HK-2 (cell line): Measurements from ENCODE around the gene ALG12.

Source experiments
- DNase-seq: peaks from one replicate; pipeline ENCODE4 v3.0.0-alpha.2; 2018; ENCODE audit not compliant: unreplicated experiment

Gene ALG12

GRCh38 chr22:49929994-49930575, 11.8 kb upstream of the ALG12 start:
- no peak for DNase-seq

- no peak for DNase-seq
Observed at GRCh38 chr22:49929211-49929979, 11.2 kb upstream of the ALG12 start.

DNA sequence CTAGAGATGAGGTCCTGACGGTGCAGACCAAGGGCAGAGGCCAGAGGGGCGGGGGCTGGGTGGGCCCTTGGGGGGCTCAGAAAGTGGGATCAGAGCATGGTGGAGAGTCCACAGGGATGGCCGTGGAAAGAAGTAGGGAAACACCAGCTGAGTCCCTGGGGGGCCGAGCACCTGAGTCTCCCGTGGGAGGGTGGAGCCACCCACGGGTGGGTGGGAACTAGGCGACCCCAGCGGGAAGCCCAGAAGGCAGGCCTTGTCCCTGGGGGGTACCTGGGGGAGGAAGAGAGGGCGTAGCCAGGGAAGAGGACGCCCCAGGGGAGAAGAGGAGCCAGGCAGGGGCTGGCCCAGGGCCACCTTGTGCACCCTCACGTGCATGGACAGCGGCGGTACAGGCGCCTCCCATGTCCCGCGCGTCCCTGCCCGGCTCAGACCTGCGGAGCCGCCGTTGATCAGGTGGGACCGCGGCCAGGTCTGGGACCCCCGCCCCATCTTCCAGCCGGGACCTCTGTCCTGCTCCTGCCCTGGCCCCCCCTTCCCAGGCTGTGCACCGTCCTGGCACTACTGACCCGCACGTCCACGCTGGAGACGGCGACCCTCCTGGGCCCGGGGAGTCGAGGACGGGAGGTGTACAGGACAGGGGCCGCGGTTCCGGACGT, 10.4 kb upstream of the ALG12 start:
- no peak for DNase-seq

DNA sequence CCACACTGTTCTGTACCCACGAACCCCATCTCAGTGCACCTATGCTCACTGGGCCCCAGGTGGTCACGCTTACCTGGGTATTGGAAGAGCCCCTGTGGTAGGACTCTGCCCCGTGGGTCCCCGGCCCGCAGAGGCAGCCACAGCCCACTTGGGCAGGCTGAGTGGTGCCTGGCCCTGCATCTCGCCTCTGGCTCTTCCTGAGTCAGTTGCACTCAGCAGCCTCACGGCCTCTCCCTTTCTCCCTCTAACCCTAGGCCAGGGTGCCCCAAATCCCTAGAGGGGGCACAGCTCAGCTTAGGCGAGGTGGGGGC, 9.9 kb upstream of the ALG12 start:
- DNase-seq, result no peak

DNA sequence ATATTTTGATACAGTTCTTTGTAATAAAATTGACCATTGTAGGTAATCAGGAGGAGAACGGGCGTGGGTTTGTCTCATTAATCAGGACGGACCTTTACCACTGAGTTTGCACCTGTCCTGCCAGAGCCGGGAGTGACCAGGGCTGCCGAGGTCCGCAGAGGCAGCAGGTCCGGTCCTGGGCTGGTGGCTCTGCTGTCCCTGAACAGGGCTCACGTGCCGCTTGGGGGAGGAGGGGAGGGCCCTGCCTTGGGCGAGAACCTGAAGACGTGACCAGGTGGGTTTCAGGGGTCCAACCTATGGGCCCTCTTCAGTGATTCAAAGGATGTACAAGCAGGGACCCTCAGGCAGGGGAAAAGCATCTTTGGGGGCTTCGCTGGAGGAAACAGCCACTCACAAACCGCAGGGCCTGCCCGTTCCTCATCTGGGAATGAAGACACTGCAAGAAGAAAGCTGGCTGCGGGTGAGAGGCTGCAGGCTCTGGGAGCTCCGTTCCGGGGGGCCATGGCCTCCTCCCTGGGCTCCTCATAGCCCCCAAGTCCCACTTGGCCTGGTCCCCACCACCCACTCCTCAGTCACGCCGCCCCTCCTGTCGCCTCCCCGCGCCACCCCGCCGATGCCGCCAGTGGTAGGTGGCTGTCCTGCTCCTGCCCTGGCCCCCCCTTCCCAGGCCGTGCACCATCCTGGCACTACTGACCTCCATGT, 9.4 kb upstream of the ALG12 start:
- DNase-seq, result no peak

GRCh38 chr22:49926916-49927315, 8.7 kb upstream of the ALG12 start:
- no peak for DNase-seq

DNA sequence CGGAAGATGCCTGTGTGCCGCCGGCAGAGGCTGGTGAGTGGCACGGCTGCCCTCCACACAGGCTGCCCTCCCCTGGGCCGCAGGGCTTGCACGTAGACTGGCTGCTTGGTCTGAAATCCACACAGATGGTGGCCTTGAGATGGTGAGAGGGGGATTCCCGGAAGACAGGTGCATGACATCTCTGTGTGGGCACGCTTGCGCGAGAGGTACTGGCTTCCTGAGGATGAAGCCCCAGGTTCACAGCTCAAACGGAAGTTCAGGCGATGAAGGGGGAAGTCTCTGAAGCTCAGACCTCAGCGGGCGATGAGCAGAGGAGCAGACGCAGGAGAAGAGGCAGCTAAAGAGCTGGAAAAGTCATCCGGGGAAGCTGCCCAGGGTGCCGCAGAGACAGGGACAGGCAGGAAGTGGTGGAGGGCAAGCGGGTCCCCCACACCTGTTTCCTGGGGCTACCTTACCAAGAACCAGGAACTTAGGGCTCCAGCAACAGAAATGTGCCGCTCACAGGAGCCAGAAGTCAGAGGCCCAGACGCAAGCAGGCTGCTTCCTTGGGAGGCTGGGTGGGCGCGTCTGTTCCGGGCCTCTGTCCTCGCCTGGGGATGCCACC, 7.4 kb upstream of the ALG12 start:
- DNase-seq, result no peak

DNA sequence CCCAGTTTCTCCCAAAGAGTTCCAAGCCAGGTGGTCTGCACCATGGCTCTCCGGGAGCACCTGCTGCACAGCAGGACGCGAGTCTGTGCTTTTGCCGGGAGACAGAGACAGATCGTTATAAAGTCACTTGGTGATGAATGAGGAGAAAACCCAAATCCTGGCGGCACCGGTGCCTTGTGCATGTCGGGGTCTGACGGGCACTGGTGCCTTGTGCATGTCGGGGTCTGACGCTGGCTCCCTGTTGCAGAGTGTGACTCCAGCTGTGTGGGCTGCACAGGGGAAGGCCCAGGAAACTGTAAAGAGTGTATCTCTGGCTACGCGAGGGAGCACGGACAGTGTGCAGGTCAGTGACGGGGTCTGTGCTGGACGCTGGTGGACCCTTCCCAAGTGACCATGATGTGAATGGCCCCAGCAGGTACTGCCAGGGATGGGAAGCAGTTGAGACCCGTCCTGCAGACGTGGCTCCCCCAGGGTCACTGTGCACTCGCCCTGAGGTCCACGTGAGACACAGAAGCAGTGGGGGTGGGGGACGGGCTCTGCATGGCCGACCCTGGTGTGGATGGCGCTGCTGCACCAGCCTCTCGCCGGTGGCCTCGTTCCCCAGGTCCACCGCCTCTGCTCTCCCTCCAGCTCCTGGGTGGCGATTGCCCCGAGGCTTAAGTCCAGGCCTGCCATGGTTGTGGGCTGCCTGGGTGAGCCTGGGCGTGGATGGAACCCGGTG, 6.0 kb upstream of the ALG12 start:
- DNase-seq, result no peak

GRCh38 chr22:49923445-49923844, 5.2 kb upstream of the ALG12 start:
- no peak for DNase-seq

DNA sequence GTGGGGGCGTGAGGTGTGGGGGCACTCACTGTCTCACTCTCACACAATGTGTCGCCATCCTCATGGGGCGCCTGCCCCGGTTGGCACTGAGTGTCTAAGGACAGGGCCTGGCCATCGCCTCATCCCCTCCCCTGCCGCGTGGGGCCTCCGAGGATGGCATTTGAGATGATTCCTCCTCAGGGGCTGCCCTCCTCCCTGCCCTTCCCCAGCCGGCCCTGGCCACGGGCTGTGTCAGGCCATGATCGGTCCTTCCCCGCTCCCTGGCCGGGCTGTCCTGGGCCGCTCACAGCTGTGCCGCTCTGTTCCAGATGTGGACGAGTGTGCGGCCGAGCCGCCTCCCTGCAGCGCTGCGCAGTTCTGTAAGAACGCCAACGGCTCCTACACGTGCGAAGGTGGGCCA, 4.7 kb upstream of the ALG12 start:
- DNase-seq, result no peak

DNA sequence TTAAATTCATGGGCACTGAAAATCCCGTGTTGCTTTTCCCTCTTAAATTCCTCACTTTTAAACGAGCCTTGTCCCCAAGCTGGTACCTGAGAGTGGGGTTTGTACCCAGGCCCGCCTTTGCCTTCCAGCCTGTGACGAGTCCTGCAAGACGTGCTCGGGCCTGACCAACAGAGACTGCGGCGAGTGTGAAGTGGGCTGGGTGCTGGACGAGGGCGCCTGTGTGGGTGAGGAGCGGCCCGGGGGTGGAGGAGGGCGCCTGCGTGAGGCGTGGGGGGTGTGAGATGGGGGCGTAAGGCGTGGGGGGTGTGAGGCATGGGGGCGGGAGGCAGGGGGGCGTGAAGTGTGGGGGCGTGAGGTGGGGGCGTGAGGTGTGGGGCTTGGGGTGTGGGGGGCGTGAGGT, 4.2 kb upstream of the ALG12 start:
- no peak for DNase-seq

- no peak for DNase-seq
Observed at GRCh38 chr22:49921508-49922278, 3.5 kb upstream of the ALG12 start.

GRCh38 chr22:49920859-49921258, 2.6 kb upstream of the ALG12 start:
- DNase-seq, result no peak

DNA sequence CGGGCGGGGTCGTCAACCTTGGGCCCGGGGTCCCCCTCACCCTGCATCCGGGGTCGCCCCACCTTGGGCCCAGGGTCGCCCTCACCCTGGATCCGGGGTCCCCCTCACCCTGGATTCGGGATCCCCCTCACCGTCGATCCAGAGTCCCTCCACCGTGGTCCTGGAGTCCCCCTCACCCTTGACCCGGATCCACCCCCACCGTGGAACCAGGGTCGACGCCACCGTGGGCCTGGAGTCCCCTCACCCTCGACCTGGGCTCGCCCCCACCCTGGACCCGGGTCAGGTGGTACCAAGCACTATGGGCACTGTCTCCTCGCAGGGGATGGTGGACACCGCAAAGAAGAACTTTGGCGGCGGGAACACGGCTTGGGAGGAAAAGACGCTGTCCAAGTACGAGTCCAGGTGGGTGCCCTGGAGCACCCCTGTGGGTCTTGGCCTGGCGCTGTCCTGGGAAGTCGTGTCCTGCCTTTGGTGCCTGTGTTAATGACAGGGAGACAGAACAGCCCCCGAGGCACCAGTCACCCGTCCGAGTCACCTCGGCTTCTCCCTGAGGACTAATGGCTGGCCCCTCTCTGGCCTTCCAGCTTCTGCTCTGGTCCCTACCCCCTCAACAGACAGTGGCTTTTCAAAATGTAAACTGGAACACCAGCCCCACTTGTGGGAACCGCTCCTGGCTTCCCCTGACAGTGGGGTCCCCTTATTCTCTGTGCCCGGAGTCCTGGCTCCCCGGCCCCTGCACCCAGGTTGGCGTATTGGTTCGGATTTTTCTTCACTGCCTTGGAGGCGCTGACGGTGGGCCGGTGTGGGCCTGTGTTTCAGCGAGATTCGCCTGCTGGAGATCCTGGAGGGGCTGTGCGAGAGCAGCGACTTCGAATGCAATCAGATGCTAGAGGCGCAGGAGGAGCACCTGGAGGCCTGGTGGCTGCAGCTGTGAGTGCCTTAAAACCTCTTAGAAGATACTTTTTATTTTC, 958 bp upstream of the ALG12 start:
- DNase-seq, result no peak

DNA sequence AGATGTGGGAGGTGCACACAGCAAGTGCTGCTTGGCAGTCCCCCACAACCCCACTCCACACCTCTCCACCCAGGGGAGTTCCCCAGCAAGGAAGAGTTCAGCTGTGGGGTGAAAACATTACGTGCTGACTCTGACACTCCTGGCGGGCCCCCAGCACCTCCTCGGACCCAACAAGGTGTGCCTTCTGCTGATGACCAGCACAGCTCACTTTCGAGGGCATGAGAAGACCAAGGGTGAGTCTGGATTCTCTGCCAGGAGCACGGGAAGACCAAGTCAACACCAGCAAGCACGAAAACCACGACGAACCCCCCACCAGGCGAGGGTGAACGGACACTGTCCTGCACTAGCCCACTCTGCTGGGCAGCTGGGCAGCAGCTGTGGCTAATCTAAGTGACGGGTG, 1.4 kb downstream of the ALG12 start:
- DNase-seq, result no peak

- DNase-seq, result no peak
Observed at GRCh38 chr22:49915610-49916009, 2.6 kb downstream of the ALG12 start.

GRCh38 chr22:49914256-49914655, 4.0 kb downstream of the ALG12 start:
- no peak for DNase-seq

GRCh38 chr22:49913446-49913845, 4.8 kb downstream of the ALG12 start:
- no peak for DNase-seq

DNA sequence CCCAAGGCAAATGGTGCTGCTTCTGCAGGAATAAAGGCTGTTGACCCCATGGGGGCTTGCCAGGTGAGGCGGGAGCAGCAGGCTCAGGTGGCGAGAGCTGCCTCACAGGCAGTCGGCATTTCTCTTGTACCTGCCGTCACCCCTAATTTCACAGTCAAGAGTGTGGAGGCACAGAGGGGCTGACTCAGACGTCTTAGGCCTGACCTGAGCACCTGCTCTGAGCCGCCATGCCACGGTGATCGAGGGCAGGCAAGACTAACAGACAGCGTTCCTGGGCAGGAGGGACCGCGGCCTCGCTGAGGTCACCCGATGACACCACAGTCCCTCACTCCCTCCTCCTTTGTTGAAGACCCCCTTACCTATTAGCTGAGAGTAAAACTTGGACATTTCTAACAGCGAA, 5.2 kb downstream of the ALG12 start:
- DNase-seq, result no peak
